Suprapubic skin (tissue), 4 donors: Measurements from ENCODE around the gene MAP3K8. TPM values are rescaled to one million over a fixed set of nuclear protein-coding genes. Genes with fewer than 3 reads are reported as not detected.
"Not testable (repeated sequence)": the region's sequence is repeated elsewhere in the genome, so short reads cannot be mapped to it uniquely, and the experiment has no call there.

Experiments
- DNase-seq, 2 donors: peaks; one replicate each; pipeline ENCODE4 v3.0.0-alpha.2; 2019; ENCODE audit warnings: low spot score in 2 of 2
- H3K27ac ChIP-seq: fragments of 200-600 bp; sonication (generic); one replicate; pipeline ENCODE4 v1.5.1; 2019
- H3K27me3 ChIP-seq: fragments of 200-600 bp; sonication (generic); one replicate; pipeline ENCODE4 v1.5.1; 2019
- H3K36me3 ChIP-seq: fragments of 200-600 bp; sonication (generic); one replicate; pipeline ENCODE4 v1.5.1; 2019
- H3K4me1 ChIP-seq: fragments of 200-600 bp; sonication (generic); one replicate; pipeline ENCODE4 v1.5.1; 2019
- H3K4me3 ChIP-seq: fragments of 200-600 bp; sonication (generic); one replicate; pipeline ENCODE4 v1.5.1; 2019; ENCODE audit warnings: mild to moderate bottlenecking
- H3K9me3 ChIP-seq: fragments of 200-600 bp; sonication (generic); one replicate; pipeline ENCODE4 v1.5.1; 2019
- EP300 ChIP-seq: sonication (generic); formaldehyde crosslinking; IDR thresholded peaks from one replicate; pipeline ENCODE4 v1.6.1; 2017; ENCODE audit warnings: antibody characterized with exemption
- POLR2A ChIP-seq, 2 donors: fragments of 450-650 bp; IDR thresholded peaks; one replicate each; pipeline ENCODE4 v1.6.1; 2017; ENCODE audit warnings: antibody characterized with exemption in 2 of 2, mild to moderate bottlenecking in 2 of 2, moderate library complexity in 2 of 2
- POLR2AphosphoS5 ChIP-seq, 3 donors: sonication (generic); formaldehyde crosslinking; IDR thresholded peaks; one replicate each; pipeline ENCODE4 v1.6.1; 2017; ENCODE audit warnings: antibody characterized with exemption in 3 of 3
- WGBS: methylation state at CpG from one replicate; pipeline ENCODE4 v1.1.5; 2018; 5-methylcytosine and 5-hydroxymethylcytosine counted together
- total RNA-seq, 4 donors: library from RNA; depleted of rRNA; stranded (reverse); fragments of >200 nt; gene quantifications; one replicate each; pipeline ENCODE4 v1.1.0, GENCODE V29; 2016
- TF ChIP-seq, protein P1 (sequence below), 2 donors: fragments of 200-600 bp in 1 of 2; fragments of 450-650 bp in 1 of 2; sonication (generic) in 1 of 2; IDR thresholded peaks; one replicate each; pipeline ENCODE4 v1.5.1; 2016 to 2019; ENCODE audit warnings: antibody characterized with exemption in 2 of 2, mild to moderate bottlenecking in 1 of 2, moderate library complexity in 1 of 2

The MAP3K8 gene
- total RNA-seq, 4 donors from 2014 or later, result 21.9 to 56.4 (median 54.2) TPM

DNA sequence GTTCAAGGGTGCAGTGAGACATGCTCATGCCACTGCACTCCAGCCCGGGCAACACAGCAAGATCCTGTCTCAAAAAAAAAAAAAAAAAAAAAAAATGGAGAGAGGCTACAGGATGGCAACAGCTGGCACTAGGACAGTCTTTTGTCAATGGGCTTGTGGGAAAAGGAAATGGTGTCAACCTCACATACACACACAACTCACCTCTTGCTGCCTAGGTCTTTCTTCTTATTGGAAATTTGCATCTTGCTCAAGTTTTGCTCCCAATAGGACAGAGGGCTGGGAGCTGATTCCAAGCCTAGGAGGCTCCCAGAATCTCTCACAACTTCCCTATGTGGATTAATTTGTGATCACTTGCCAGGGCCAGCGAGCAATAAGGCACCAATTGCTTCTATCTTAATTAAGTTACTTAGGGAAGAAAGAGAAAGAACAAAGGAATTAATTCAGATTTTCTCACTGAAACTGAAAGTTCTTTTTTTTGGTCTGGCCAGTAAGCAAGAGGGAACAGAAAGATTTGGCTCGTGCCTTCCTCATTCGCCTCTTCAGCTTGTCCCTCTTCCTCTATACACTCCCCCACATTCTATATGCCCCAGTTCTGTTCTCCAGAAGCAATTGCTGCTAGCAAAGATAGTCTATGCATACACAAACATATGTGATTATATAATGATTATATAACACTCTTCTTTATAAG is 33.8 kb downstream of the MAP3K8 start:
- TF ChIP-seq POLR2A (IDR thresholded peaks at IDR 0.05), result no peak
- TF ChIP-seq POLR2AphosphoS5 (IDR thresholded peaks at IDR 0.05), result no peak
- no peak for TF ChIP-seq EP300
- TF ChIP-seq, protein P1, sequence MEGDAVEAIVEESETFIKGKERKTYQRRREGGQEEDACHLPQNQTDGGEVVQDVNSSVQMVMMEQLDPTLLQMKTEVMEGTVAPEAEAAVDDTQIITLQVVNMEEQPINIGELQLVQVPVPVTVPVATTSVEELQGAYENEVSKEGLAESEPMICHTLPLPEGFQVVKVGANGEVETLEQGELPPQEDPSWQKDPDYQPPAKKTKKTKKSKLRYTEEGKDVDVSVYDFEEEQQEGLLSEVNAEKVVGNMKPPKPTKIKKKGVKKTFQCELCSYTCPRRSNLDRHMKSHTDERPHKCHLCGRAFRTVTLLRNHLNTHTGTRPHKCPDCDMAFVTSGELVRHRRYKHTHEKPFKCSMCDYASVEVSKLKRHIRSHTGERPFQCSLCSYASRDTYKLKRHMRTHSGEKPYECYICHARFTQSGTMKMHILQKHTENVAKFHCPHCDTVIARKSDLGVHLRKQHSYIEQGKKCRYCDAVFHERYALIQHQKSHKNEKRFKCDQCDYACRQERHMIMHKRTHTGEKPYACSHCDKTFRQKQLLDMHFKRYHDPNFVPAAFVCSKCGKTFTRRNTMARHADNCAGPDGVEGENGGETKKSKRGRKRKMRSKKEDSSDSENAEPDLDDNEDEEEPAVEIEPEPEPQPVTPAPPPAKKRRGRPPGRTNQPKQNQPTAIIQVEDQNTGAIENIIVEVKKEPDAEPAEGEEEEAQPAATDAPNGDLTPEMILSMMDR (IDR thresholded peaks at IDR 0.05), result no peak
- DNase-seq, result no peak
- H3K27me3 ChIP-seq, result no peaks in the 10 kb centered on the region
- 63% methylated on average over 4 of the region's 4 CpGs for WGBS
- H3K4me1 ChIP-seq, result no peaks in the 10 kb centered on the region
- H3K4me3 ChIP-seq, result no peak overlapping the region
- no peak overlapping the region for H3K27ac ChIP-seq
- H3K9me3 ChIP-seq, result no peaks in the 10 kb centered on the region
- H3K36me3 ChIP-seq, result no peaks in the 10 kb centered on the region

DNA sequence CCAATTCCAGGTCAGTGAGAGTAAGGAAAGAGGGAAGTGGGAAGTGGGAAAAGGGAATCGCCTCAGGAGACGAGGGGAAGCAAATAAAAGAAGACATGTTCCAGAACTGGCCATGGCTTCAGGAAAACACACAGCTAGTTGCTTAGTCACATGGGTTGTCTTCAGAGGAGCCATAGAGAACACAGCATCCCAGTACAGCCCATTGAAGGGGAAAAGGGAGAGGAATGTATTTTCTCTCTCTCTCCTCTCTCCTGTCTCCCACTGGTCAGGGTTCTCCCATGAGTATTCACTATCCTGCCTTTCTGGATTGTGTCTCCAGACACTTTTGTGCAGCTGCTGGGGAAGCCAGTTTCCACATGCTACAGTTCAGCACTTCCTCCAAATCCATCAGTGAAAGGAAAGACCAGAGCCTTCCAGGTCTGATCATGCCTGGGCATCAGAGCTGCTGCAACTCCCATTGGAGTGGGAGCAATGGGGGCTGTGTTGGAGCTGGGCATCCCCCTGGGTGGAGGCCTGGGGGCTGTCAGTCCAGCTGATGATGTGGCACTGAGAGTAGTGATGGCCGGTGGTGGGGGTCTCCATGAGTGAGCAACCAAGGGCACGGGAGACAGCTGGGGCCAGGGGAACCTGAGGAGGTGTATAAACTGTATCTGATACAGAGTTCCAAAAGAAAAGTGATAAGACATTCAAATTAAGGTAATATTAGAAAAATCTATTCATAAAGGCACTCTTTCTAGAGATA is 38.6 kb downstream of the MAP3K8 start:
- no peak for DNase-seq
- Histone ChIP-seq H3K36me3 (no peaks in the 10 kb centered on the region), H3K9me3 (no peaks in the 10 kb centered on the region), H3K27ac (no peak overlapping the region), H3K4me1 (no peaks in the 10 kb centered on the region), H3K27me3 (no peaks in the 10 kb centered on the region), H3K4me3 (no peak overlapping the region)
- 85% methylated on average over 4 of the region's 4 CpGs for whole genome bisulfite sequencing
- TF ChIP-seq, protein P1 (IDR thresholded peaks at IDR 0.05), result no peak
- TF ChIP-seq EP300, result no peak
- TF ChIP-seq POLR2AphosphoS5 (IDR thresholded peaks at IDR 0.05), result no peak
- no peak for TF ChIP-seq POLR2A (IDR thresholded peaks at IDR 0.05)

DNA sequence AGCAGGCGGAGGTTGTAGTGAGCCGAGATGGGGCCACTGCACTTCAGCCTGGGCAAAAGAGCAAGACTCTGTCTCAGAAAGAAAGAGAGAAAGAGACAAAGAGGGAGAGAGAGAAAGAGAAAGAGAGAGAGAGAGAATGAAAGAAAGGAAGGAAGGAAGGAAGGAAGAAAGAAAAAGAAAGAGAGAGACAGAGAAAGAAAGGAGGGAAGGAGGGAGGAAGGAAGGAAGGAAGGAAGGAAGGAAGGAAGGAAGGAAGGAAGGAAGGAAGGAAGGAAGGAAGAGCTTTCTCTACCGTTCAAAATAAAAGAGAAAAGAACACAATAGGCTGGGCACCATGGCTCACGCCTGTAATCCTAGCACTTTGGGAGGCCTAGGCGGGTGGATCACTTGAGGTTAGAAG is 41.5 kb downstream of the MAP3K8 start:
- DNase-seq, H3K4me1 ChIP-seq, H3K36me3 ChIP-seq, H3K4me3 ChIP-seq, H3K9me3 ChIP-seq, H3K27ac ChIP-seq, H3K27me3 ChIP-seq: not testable (repeated sequence)
- 88% methylated on average over 5 of the region's 5 CpGs for WGBS

DNA sequence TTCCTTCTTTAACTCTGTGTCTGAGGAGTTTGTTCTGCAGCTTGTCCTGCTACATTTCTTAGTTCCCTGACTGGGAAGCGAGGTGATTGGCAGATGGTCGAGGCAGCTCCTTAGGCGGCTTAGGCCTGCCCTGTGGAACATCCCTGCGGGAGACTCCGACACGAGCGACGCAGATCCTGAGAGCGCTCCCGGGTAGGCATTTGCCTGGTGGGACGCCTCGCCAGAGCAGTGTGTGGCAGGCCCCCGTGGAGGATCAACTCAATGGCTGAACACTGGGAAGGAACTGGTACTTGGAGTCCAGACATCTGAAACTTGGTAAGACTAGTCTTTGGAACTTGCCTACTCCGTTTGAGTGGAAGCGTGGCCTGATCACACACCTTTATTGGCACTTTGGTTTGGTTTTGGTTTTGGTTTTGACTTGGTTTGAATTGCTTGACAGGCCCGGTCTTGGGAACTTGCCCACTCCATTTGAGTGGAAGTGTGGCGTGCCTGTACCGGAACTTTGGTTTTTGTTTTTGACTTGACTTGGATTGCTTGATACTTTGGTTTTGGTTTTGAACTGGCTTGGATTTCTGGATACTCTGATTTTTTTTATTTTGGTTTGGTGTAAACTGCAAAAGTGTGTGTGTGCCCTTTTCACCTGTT is 42.6 kb downstream of the MAP3K8 start:
- Histone ChIP-seq H3K4me1 (no peaks in the 10 kb centered on the region), H3K27me3 (no peaks in the 10 kb centered on the region), H3K4me3 (no peak overlapping the region), H3K36me3 (no peaks in the 10 kb centered on the region), H3K9me3 (no peaks in the 10 kb centered on the region), H3K27ac (no peak overlapping the region)
- 87% methylated on average over 18 of the region's 18 CpGs for WGBS
- TF ChIP-seq EP300 (no peak), POLR2A (IDR thresholded peaks at IDR 0.05) (no peak), POLR2AphosphoS5 (IDR thresholded peaks at IDR 0.05) (no peak)
- TF ChIP-seq, protein P1 (IDR thresholded peaks at IDR 0.05), result no peak
- DNase-seq, result no peak

DNA sequence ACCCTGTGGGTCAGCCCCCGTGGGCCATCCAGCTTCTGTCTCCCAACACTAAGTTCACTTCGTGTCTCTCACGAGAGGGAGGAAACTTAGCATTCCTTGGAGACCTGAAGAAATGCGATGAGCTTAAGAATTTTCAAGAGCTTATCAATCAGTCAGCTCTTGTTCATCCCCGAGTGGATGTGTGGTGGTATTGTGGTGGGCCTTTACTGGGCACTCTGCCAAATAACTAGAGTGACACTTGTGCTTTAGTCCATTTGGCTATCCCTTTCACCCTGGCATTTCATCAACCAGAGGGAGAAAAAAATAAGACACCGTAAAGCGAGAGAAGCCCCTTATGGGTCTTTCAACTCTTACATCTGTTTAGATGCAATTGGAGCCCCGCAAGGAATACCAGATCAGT is 45.5 kb downstream of the MAP3K8 start:
- H3K27ac ChIP-seq, H3K36me3 ChIP-seq, H3K9me3 ChIP-seq, H3K4me1 ChIP-seq, H3K4me3 ChIP-seq, H3K27me3 ChIP-seq, DNase-seq: not testable (repeated sequence)
- WGBS, result 80% methylated on average over 8 of the region's 8 CpGs

DNA sequence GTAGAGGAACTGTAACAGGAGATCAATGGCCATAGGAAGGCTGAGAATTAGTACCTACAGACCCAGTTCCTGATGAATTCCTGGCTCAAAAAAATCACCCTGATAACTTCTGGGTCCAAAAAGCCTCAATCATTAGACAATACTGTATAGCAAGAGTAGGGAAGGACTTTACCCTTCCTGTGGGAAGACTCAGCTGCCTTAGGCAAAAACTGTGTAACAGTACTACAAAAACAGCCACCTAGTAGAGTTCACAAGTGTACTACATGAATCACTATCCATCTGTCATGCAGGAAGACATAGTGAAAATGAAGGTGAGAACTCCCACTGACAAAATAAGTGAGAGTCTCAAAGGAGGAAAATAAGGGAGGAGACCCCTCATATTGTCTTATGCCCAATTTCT is 47.6 kb downstream of the MAP3K8 start:
- Histone ChIP-seq H3K27me3 (no peaks in the 10 kb centered on the region), H3K4me3 (no peak overlapping the region), H3K4me1 (no peaks in the 10 kb centered on the region), H3K36me3 (no peaks in the 10 kb centered on the region), H3K27ac (no peak overlapping the region), H3K9me3 (no peaks in the 10 kb centered on the region)
- TF ChIP-seq, protein P1 (IDR thresholded peaks at IDR 0.05), result no peak
- TF ChIP-seq EP300 (no peak), POLR2AphosphoS5 (IDR thresholded peaks at IDR 0.05) (no peak), POLR2A (IDR thresholded peaks at IDR 0.05) (no peak)
- DNase-seq, result no peak
